Measurements from ENCODE around the gene SCRT2. TPM values are rescaled to one million over a fixed set of nuclear protein-coding genes. Genes with fewer than 3 reads are reported as not detected.

Gene SCRT2
- total RNA-seq, 1 experiment from 2014 or later: not detected

DNA sequence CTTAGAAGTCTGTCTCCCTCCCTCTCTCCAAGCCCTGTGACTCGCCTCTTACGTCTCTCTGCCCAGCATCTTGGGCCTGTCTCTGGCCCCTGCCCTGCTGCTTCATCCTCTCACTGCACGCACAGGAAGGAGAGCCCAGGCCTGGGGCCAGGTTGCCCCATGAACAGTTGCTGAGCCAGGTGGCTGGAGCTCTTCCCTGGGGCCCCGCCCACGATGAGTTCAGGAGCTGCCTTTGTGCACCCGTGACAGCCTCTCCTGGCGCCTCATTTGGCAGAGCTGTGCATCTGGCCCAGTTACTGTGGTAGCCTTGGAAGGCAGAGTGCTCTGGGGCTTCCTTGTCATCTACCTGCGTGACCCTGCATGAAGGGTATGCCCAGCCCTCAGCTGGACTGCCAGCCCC is 48.2 kb upstream of the SCRT2 start:
- H4K20me1 ChIP-seq (ENCODE audit: insufficient read depth): no peaks in the 10 kb centered on the region
- H3K79me2 ChIP-seq (ENCODE audit: insufficient read depth, low read length): no peaks in the 10 kb centered on the region
- DNase-seq (ENCODE audit: low read depth, low spot score) (no peak), ATAC-seq (no peak)
- no peak overlapping the region for H2AFZ ChIP-seq (ENCODE audit: low read depth, low read length, poor library complexity, severe bottlenecking)
- no peaks in the 10 kb centered on the region for H3K9me2 ChIP-seq (ENCODE audit: insufficient read depth)
- BruUV-seq (replicated peaks): no TSS peak
- peaks cover 3 to 13% of the 10 kb centered on the region in 2 experiments; a peak in 2 of 4 replicates for H3K4me1 ChIP-seq (ENCODE audit: control insufficient read depth in 1 of 2, insufficient read depth in 2 of 2, low read length in 2 of 2)
- ChIA-PET CTCF (no interaction called here), POLR2A (no interaction called here), RAD21 (ENCODE audit: low non-redundant PET in 1 of 2, low total read pairs in 2 of 2, uncharacterized antibody in 2 of 2, unreplicated experiment in 2 of 2) (no interaction called here)
- no peak overlapping the region for H3K9ac ChIP-seq (ENCODE audit: low read length)
- H3K36me3 ChIP-seq (ENCODE audit: control insufficient read depth in 1 of 2, insufficient read depth in 2 of 2, low read length in 2 of 2): no peaks in the 10 kb centered on the region
- H3K4me2 ChIP-seq (ENCODE audit: low read length): no peak overlapping the region
- no peaks in the 10 kb centered on the region for H3K27me3 ChIP-seq (ENCODE audit: insufficient read depth, low read length)
- TF ChIP-seq, protein P1, sequence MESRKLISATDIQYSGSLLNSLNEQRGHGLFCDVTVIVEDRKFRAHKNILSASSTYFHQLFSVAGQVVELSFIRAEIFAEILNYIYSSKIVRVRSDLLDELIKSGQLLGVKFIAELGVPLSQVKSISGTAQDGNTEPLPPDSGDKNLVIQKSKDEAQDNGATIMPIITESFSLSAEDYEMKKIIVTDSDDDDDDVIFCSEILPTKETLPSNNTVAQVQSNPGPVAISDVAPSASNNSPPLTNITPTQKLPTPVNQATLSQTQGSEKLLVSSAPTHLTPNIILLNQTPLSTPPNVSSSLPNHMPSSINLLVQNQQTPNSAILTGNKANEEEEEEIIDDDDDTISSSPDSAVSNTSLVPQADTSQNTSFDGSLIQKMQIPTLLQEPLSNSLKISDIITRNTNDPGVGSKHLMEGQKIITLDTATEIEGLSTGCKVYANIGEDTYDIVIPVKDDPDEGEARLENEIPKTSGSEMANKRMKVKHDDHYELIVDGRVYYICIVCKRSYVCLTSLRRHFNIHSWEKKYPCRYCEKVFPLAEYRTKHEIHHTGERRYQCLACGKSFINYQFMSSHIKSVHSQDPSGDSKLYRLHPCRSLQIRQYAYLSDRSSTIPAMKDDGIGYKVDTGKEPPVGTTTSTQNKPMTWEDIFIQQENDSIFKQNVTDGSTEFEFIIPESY (IDR thresholded peaks at IDR 0.05; ENCODE audit: extremely low read depth, insufficient replicate concordance, low read length): no peak
- TF ChIP-seq TCF7L2 (IDR thresholded peaks at IDR 0.05; ENCODE audit: borderline replicate concordance, extremely low read depth, insufficient read depth, insufficient read length) (no peak), SRF (IDR thresholded peaks at IDR 0.05; ENCODE audit: low read depth) (no peak), CBX3 (IDR thresholded peaks at IDR 0.05; ENCODE audit: low read depth) (no peak), ZFX (IDR thresholded peaks at IDR 0.05) (no peak), JUND (IDR thresholded peaks at IDR 0.05) (no peak), EZH2phosphoT487 (IDR thresholded peaks at IDR 0.05; ENCODE audit: borderline replicate concordance) (no peak), SP1 (IDR thresholded peaks at IDR 0.05; ENCODE audit: low read depth) (no peak), SIN3A (IDR thresholded peaks at IDR 0.05; ENCODE audit: low read depth) (no peak), POLR2A (IDR thresholded peaks at IDR 0.05; ENCODE audit: borderline replicate concordance, extremely low read depth, insufficient read depth, insufficient read length) (no peak), RAD21 (IDR thresholded peaks at IDR 0.05; ENCODE audit: low read depth) (no peak), POLR2AphosphoS5 (IDR thresholded peaks at IDR 0.05; ENCODE audit: low read depth, low read length) (no peak), FOSL1 (IDR thresholded peaks at IDR 0.05; ENCODE audit: low read depth) (no peak)
- TF ChIP-seq, protein P2, sequence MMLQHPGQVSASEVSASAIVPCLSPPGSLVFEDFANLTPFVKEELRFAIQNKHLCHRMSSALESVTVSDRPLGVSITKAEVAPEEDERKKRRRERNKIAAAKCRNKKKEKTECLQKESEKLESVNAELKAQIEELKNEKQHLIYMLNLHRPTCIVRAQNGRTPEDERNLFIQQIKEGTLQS (IDR thresholded peaks at IDR 0.05): no peak
- TF ChIP-seq, protein P3, sequence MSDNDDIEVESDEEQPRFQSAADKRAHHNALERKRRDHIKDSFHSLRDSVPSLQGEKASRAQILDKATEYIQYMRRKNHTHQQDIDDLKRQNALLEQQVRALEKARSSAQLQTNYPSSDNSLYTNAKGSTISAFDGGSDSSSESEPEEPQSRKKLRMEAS (IDR thresholded peaks at IDR 0.05): no peak
- H3K4me3 ChIP-seq (replicated peaks in 1 of 2; ENCODE audit: low read depth in 1 of 2, low read length in 2 of 2): no peak overlapping the region
- H3K27ac ChIP-seq (ENCODE audit: low read depth, low read length): no peak overlapping the region
- intact Hi-C loops (cut with micrococcal nuclease): no loop called here
- no peaks in the 10 kb centered on the region for H3K9me3 ChIP-seq (ENCODE audit: control insufficient read depth in 1 of 2, insufficient read depth in 1 of 2, low read depth in 1 of 2, low read length in 2 of 2)

All from HCT116 (cell line).